Transverse colon (tissue), 4 donors: ENCODE data around the gene PTPRO. TPM values are rescaled to one million over a fixed set of nuclear protein-coding genes. Genes with fewer than 3 reads are reported as not detected.

Experiments used
- DNase-seq: peaks from one replicate; pipeline ENCODE4 v3.0.0-alpha.2; 2019
- H3K27ac ChIP-seq, 4 donors: fragments of 200-600 bp; sonication (generic); 2 replicates each; pipeline ENCODE4 v1.5.1; 2016 to 2018; ENCODE audit warnings: inconsistent platforms in 4 of 4
- H3K27me3 ChIP-seq: fragments of 200-600 bp; sonication (generic); 2 replicates; pipeline ENCODE4 v1.5.1; 2017; ENCODE audit warnings: inconsistent platforms
- H3K36me3 ChIP-seq, 4 donors: fragments of 200-600 bp; sonication (generic); 2 replicates each; pipeline ENCODE4 v1.5.1; 2017 to 2019; ENCODE audit warnings: inconsistent platforms in 4 of 4
- H3K4me1 ChIP-seq, 4 donors: fragments of 200-600 bp; sonication (generic); 2 replicates each; pipeline ENCODE4 v1.5.1; 2017 to 2020; ENCODE audit warnings: inconsistent platforms in 4 of 4
- H3K4me3 ChIP-seq, 4 donors: fragments of 200-600 bp; sonication (generic); 1 replicate in 1 of 4; 2 replicates in 3 of 4; pipeline versions ENCODE4 v1.5.1 to v1.6.1; 2017 to 2019; ENCODE audit warnings: inconsistent platforms in 4 of 4
- H3K9me3 ChIP-seq, 2 donors: fragments of 200-600 bp; sonication (generic); 2 replicates each; pipeline ENCODE4 v1.5.1; 2017 to 2019; ENCODE audit warnings: inconsistent platforms in 2 of 2
- CTCF ChIP-seq, 5 experiments: fragments of 200-600 bp in 3 of 5; fragments of 450-650 bp in 2 of 5; sonication (generic) in 3 of 5; IDR thresholded peaks; 1 replicate in 2 of 5; 2 replicates in 3 of 5; pipeline ENCODE4 v1.5.1; 2016 to 2017; ENCODE audit warnings: antibody characterized with exemption in 5 of 5, inconsistent platforms in 3 of 5, mild to moderate bottlenecking in 2 of 5, moderate library complexity in 1 of 5
- EP300 ChIP-seq: sonication (generic); formaldehyde crosslinking; IDR thresholded peaks from one replicate; pipeline ENCODE4 v1.6.1; 2017; ENCODE audit warnings: antibody characterized with exemption, low read depth
- POLR2A ChIP-seq: fragments of 450-650 bp; IDR thresholded peaks from one replicate; pipeline ENCODE4 v1.6.1; 2016; ENCODE audit warnings: antibody characterized with exemption, mild to moderate bottlenecking, moderate library complexity
- POLR2AphosphoS5 ChIP-seq, 3 donors: sonication (generic); formaldehyde crosslinking; IDR thresholded peaks; one replicate each; pipeline ENCODE4 v1.6.1; 2016; ENCODE audit warnings: antibody characterized with exemption in 3 of 3
- WGBS, 2 donors: methylation state at CpG; one replicate each; pipeline ENCODE4 v1.1.5; 2018; ENCODE audit warnings: low coverage in 1 of 2; 5-methylcytosine and 5-hydroxymethylcytosine counted together
- in situ Hi-C, 4 donors: fragments of 200-750 bp; cut with MboI; loops; one replicate each; pipeline versions ENCODE4 v1.15.0 to v1.15.1; 2017; ENCODE audit warnings: low sequenced_read_pairs in 3 of 4, low pct_ligation_motif_present in 1 of 4, low pct_unique_long_range_greater_than_20kb in 1 of 4
- intact Hi-C: fragments of 100-400 bp; cut with DNase I; formaldehyde crosslinking; loops from one replicate; pipeline ENCODE4 v1.15.1; 2023; ENCODE audit warnings: low total_unique reads
- total RNA-seq, 4 donors: library from RNA; depleted of rRNA; stranded (reverse); fragments of >200 nt; gene quantifications; one replicate each; pipeline ENCODE4 v1.1.0, GENCODE V29; 2016

PTPRO gene
- total RNA-seq, 4 donors from 2014 or later: 0.75 to 7.9 (median 5.5) TPM

DNA sequence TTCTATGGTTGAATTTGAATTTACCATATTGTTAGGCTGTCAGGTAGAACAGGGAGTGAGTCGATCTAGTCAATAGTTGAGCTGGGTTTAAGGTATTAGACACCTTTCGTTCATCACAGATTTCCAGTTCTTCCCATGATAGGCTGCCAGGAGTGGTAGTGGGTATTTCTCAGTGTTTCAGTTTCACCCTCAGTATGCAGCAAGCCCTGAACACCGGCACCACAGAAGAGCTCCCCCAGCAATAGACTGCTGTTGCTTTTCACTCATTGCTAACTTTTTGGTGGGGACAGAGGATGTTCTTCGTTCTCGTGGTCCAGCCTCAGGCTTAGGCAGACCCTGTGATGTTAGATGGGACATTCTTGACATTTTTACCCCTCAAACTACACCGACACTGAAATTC, 164.6 kb downstream of the PTPRO start:
- intact Hi-C loops (no loop called here), in situ Hi-C loops (no loop called here)
- WGBS, 2 donors: 78 to 91% methylated on average over 6 of the region's 6 CpGs
- H3K9me3 ChIP-seq: no peaks in the 10 kb centered on the region
- H3K36me3 ChIP-seq: no peaks in the 10 kb centered on the region
- H3K27me3 ChIP-seq: peaks cover 4% of the 10 kb centered on the region
- TF ChIP-seq CTCF (IDR thresholded peaks at IDR 0.05) (no peak), EP300 (no peak), POLR2AphosphoS5 (IDR thresholded peaks at IDR 0.05) (no peak), POLR2A (no peak)
- H3K27ac ChIP-seq: no peak overlapping the region
- DNase-seq: no peak
- H3K4me1 ChIP-seq: no peaks in the 10 kb centered on the region
- no peak overlapping the region for H3K4me3 ChIP-seq

GRCh38 chr12:15488481-15488880, 166.2 kb downstream of the PTPRO start:
- intact Hi-C loops: no loop called here

DNA sequence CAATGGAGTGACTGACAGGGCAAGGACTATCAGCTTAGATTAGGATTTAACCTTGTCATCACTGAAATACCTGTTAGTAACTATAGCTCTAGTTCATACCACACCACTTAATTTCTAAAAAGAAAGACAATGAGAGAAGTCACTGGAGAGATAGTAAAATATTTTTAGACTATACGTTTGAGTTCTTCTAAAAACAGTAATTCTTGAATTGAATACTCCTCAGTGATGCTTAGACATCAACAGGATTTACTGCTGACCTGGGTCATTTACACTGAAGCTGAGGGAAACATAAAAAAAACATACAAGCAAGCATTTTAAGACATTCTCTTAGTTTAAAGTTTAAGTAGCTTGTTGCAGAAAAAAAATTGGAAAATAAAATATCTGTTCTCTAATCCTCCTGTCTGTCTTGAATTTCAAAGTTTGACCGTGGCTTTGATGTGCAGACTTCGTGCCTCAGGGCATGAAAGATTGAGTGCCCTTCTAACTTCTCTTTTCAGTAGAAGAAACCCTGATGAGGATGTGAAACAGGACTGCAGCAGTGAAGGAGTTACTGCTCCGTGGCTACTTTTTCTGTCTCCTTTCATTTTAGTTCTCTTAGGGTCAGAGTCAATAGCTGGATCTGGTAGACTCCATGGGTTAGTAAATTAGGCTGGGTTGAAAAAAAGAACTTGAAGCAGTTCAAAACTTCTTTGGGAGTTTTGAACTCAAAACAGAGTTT, 172.2 kb downstream of the PTPRO start:
- DNase-seq: no peak
- H3K36me3 ChIP-seq: no peaks in the 10 kb centered on the region
- no peak overlapping the region for H3K27ac ChIP-seq
- no peaks in the 10 kb centered on the region for H3K27me3 ChIP-seq
- in situ Hi-C loops (no loop called here), intact Hi-C loops (no loop called here)
- no peak overlapping the region for H3K4me3 ChIP-seq
- WGBS, 2 donors: 49 to 60% methylated on average over 4 of the region's 4 CpGs
- no peak for TF ChIP-seq CTCF (IDR thresholded peaks at IDR 0.05)
- no peak for TF ChIP-seq POLR2AphosphoS5 (IDR thresholded peaks at IDR 0.05)
- no peak for TF ChIP-seq POLR2A
- TF ChIP-seq EP300: no peak
- no peaks in the 10 kb centered on the region for H3K4me1 ChIP-seq
- H3K9me3 ChIP-seq: peaks cover 5 to 7% of the 10 kb centered on the region in 2 donors

More at GRCh38 chr12:15488481-15488880, 166.2 kb downstream of the PTPRO start:
- Histone ChIP-seq H3K36me3 (no peaks in the 10 kb centered on the region), H3K9me3 (peaks cover 5 to 7% of the 10 kb centered on the region in 2 donors), H3K27ac (no peak overlapping the region), H3K27me3 (peaks cover 4% of the 10 kb centered on the region), H3K4me3 (no peak overlapping the region), H3K4me1 (no peaks in the 10 kb centered on the region)
- in situ Hi-C loops: no loop called here
- DNase-seq: no peak
- TF ChIP-seq POLR2A (no peak), CTCF (IDR thresholded peaks at IDR 0.05) (no peak), EP300 (no peak), POLR2AphosphoS5 (IDR thresholded peaks at IDR 0.05) (no peak)

GRCh38 chr12:15495746-15496145, 173.4 kb downstream of the PTPRO start:
- no peaks in the 10 kb centered on the region for H3K36me3 ChIP-seq
- peaks cover 5 to 7% of the 10 kb centered on the region in 2 donors for H3K9me3 ChIP-seq
- intact Hi-C loops: no loop called here
- H3K27me3 ChIP-seq: no peaks in the 10 kb centered on the region
- no peak overlapping the region for H3K4me3 ChIP-seq
- 0% methylated on average over 1 of the region's 1 CpG for WGBS, 2 donors
- in situ Hi-C loops: no loop called here
- TF ChIP-seq EP300: no peak
- TF ChIP-seq CTCF (IDR thresholded peaks at IDR 0.05): no peak
- no peak for TF ChIP-seq POLR2AphosphoS5 (IDR thresholded peaks at IDR 0.05)
- no peak for TF ChIP-seq POLR2A
- no peak for DNase-seq
- no peaks in the 10 kb centered on the region for H3K4me1 ChIP-seq
- H3K27ac ChIP-seq: no peak overlapping the region
